Hepatocyte (in vitro differentiated cells): ENCODE results near the gene COX7B2.

Experiments used
- CTCF ChIP-seq: fragments of 200-600 bp; sonication (generic); IDR thresholded peaks from 2 replicates; pipeline ENCODE4 v1.5.1; 2016; ENCODE audit warnings: antibody characterized with exemption, mild to moderate bottlenecking; ENCODE audit not compliant: poor library complexity
- EZH2 ChIP-seq: fragments of 200-600 bp; sonication (generic); IDR thresholded peaks from 2 replicates; pipeline ENCODE4 v1.6.1; 2016; ENCODE audit warnings: antibody characterized with exemption, mild to moderate bottlenecking, borderline replicate concordance

GRCh38 chr4:46820154-46820553 lies 88.9 kb downstream of the COX7B2 start:
- TF ChIP-seq CTCF (no peak), EZH2 (no peak)
